GM19467 (cell line): ENCODE results near the gene ST3GAL2.
"Not testable (repeated sequence)": the region's sequence is repeated elsewhere in the genome, so short reads cannot be mapped to it uniquely, and the experiment has no call there.

Experiments used
- ATAC-seq: cut with Tn5 transposase; IDR thresholded peaks from one replicate; pipeline ENCODE4 v1.9.1; 2021; ENCODE audit warnings: mild to moderate bottlenecking, moderate library complexity; ENCODE audit not compliant: unreplicated experiment

Gene ST3GAL2

GRCh38 chr16:70388006-70388680, 50.8 kb downstream of the ST3GAL2 start:
- no peak for ATAC-seq

DNA sequence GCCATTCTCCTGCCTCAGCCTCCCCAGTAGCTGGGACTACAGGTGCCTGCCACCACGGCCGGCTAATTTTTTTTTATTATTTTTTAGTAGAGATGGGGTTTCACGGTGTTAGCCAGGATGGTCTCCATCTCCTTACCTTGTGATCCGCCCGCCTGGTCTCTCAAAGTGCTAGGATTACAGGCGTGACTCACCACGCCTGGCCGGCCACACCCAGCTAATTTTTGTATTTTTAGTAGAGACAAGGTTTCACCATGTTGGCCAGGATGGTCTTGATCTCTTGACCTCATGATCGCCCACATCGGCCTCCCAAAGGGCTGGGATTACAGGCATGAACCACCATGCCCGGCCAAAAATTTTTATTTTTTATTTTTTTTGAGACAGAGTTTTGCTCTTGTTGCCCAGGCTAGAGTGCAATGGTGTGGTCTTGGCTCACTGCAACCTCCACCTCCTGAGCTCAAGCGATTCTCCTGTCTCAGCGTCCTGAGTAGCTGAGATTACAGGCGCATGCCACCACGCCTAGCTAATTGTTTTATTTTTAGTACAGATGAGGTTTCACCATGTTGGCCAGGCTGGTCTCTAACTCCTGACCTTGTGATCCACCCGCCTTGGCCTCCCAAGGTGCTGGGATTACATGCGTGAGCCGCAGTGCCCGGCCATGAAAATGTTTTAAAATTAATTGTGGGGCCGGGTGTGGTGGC, 52.5 kb downstream of the ST3GAL2 start:
- ATAC-seq = not testable (repeated sequence)

DNA sequence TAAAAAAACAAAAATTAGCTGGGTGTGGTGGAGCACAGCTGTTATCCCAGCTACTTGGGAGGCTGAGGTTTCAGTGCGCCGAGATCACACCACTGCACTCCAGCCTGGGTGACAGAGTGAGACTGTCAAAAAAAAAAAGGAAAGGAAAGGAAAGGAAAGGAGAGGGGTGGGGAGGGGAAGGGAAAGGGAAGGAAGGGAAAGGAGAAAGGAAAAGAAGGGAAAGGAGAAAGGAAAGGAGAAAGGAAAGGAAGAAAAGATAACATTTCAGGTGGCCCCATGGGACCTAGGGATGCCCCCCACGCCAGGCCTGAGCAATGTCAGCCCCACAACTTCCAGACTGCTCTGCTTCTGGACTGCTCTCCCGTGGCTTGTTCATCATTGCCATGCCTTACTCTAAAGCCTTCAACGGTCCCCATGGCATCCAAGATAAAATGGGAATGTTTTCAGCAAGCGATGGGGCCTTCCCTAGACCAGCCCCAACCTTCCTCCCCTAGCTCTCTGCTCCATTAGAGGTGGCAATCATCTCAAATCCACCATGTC, 55.4 kb downstream of the ST3GAL2 start:
- no peak for ATAC-seq

GRCh38 chr16:70381604-70382342, 57.1 kb downstream of the ST3GAL2 start:
- ATAC-seq = no peak

- peak; percentile 94 for ATAC-seq
Measured at GRCh38 chr16:70380919-70381603, 57.8 kb downstream of the ST3GAL2 start.

DNA sequence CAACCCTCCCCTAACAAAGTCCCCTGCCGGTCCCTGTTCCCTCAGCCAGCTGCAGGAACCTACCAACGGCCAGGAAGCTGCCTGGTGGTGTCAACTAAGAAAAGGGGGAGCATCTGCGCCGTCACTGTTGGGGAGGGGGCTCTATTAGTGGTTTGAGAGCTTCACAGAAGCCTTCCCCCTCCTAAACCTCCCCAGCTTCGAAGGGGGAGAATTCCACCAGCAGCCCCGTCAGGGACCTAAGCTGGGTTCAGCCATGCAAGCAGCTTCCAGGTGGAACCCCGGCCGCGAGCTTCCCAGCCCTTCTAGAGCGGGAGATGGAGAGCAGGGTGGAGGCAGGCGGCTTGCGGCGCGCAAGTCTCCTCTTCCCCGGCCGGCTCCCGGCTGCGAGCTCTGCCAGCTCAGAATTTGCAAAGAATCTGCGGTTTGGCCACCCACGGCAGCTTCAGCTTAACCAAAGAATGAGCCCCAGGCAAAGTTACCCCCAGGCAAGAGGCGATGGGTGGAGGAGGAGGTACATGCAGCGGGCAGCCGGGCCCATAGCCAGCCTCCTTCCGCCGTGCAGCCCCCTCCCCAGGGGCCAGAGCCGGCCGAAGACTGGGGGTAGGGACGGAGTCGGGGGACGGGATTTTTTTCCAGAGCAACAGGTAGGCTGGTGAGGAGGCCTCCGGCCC, 58.5 kb downstream of the ST3GAL2 start:
- ATAC-seq = peak; percentile 5

DNA sequence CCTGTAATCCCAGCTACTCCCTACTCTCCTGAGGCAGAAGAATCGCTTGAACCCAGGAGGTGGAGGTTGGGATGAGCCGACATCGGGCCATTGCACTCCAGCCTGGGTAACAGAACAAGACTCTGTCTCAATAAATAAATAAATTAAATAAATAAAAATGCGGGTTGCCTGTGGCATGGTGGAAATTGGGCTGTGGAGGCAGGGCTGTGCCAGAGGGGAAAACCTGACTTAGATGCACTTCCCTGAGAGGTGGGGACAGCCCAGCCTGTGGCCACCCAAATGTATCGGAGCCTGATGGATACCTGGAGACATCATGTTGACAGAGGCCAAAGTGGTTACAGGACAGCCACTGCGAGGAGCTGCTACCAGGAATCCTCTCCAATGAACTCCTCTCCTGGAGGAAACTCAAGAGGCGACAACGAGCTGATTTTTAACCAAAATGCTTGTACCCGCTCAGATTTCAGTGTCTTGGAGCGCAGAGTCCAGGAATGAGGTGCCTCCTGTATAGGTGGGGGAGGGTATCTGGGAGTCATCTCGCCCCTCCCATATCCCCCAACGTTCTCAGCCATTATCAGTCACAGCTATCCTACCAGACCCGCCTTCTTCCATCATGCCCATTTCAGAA, 59.9 kb downstream of the ST3GAL2 start:
- ATAC-seq = no peak

DNA sequence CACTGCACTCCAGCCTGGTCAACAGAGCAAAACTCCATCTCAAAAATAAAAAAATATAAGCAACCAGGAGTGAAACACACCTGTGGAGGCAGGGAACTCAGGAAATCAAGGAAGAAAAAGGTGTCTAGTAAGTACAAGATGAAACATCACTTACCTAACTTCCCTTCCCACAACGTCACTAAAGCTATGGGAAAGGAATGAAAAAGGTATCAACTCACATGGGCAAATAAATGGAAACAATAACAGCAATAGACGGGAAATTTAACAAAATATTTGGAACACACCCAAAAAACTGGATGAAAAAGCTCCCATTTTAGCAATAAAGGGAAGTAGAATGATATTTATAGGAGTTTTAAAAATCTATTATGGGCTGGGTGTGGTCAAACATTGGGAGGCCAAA, 61.1 kb downstream of the ST3GAL2 start:
- no peak for ATAC-seq

DNA sequence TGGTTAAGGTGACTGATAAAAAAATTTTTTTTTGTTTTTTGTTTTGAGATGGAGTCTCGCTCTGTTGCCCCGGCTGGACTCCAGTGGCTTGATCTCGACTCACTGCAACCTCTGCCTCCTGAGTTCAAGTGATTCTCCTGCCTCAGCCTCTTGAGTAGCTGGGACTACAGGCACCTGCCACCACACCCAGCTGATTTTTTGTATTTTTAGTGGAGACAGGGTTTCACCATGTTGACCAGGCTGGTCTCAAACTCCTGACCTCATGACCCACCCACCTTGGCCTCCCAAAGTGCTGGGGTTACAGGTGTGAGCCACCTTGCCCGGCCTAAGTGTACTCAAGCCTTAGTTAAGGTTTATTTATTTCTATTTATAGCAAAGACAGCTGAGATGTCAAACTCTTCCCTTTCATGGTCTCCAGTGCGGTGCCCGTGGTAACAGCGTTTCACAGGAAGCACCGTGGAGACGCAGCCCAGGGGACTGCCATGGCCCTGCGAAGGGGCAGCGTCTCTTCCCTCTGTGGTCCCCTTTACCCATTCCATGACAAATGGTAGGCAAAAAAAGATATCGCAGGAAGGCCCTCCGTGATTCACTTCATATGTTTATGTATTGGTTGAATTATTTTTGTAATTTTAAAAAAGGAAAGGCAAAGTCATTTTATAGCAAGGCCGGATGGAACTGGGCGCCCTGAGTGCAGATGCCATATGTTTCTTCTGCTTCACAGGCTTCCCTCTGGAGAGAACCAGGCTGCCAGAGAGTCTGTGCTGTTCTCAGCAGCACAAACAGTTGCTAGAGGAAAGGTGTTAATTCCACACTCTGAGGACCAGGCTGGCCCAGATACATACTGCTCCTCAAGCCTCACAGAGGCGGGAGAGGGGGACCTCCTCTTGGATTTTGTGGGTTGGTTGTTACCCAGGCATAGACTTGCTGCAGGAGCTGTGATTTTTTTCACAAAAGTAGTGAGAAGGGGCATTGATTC, 63.0 kb downstream of the ST3GAL2 start:
- ATAC-seq = no peak

GRCh38 chr16:70374213-70374612, 64.7 kb downstream of the ST3GAL2 start:
- no peak for ATAC-seq

DNA sequence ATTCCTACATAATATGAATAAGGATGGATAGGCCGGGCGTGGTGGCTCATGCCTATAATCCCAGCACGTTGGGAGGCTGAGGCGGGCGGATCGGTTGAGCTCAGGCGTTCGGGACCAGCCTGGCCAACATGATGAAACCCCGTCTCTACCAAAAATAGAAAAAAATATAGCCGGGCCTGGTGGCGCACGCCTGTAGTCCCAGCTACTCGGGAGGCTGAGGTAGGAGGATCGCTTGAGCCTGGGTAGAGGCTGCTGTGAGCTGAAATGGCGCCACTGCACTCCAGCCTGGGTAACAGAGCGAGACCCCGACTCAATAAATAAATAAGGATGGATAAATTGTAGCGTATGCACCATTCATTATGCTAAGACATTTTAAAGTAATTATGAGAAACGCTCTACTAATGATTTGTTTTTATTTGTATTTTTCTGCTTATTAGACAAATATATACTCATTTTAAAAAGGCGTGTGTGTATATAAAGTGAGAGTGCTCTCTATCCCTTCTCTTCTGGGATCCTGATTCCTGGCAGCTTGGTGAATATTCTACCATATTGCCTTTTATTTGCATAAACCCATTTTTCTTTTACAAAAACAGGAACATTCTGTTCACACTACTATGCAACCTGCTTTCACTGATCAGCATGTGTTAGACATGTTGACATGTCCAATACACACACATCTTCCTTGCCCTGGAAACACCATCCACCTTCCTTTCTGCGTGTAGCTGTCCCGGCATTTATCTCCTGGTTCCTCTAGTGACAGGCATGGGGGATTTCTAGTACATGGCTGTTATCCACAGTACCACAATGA, 65.8 kb downstream of the ST3GAL2 start:
- no peak for ATAC-seq

DNA sequence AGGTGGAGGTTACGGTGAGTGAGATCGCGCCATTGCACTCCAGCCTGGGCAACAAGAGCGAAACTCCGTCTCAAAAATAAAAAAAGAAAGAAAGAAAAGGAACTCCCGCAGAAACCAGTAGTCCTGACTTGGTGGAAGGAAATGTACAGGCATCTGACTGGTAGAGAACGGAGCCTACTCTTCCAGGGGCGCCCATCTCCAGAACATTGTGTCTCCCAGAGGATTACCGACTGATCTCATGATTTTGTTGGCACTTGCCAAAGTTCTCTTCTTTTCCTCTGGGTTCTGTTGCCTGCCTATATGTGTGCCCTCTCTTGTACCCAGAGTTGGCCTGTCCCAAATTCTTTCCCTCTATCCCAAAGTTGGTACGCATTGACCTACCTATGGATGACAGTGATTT, 68.0 kb downstream of the ST3GAL2 start:
- no peak for ATAC-seq

DNA sequence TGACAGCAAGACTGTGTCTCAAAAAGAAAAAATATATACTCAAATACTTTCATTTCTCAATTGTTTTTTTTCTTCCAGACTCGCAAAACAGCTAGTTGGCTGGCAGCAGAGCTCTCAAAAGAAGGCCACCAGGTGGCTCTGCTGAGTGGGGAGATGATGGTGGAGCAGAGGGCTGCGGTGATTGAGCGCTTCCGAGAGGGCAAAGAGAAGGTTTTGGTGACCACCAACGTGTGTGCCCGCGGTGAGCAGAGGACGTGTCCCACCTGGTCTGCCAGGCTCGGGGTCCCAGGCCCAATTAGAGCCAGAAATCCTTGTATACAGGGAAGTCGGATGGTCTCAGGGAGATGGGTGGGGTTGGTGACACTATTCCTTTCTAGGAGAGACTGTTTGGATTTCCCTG, 68.8 kb downstream of the ST3GAL2 start:
- not testable (repeated sequence) for ATAC-seq

DNA sequence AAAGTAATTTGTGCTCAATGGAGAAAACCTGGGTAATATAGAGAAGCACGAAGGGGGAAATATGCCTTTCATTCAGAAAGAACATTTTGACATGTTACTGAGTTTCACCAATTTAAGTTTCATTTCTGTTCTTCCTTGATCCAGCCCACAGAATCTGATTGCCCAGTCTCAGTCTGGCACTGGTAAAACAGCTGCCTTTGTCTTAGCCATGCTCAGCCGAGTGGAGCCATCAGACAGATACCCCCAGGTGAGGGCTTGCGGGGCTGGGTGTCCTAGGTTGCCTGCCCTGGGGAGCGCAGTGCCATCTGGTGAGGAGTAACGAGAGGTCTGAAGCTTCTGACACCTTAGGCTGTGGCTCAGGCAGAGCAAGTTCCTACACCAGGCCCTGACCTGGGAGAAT, 74.5 kb downstream of the ST3GAL2 start:
- ATAC-seq = no peak

DNA sequence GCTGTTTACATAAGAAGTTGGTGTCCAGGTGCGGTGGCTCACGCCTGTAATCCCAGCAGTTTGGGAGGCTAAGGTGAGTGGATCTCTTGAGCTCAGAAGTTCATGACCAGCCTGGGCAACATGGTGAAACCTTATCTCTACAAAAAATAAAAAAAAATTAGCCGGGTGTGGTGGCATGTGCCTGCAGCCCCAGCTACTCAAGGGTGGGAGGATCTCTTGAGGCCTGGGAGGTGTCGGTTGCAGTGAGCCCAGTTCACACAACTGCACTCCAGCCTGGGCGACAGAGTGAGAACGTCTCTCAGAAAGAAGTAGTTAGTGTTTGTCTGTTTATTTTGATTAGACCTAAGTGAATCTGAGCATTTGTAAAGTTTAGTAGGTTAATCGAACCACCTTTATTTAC, 79.3 kb downstream of the ST3GAL2 start:
- no peak for ATAC-seq

DNA sequence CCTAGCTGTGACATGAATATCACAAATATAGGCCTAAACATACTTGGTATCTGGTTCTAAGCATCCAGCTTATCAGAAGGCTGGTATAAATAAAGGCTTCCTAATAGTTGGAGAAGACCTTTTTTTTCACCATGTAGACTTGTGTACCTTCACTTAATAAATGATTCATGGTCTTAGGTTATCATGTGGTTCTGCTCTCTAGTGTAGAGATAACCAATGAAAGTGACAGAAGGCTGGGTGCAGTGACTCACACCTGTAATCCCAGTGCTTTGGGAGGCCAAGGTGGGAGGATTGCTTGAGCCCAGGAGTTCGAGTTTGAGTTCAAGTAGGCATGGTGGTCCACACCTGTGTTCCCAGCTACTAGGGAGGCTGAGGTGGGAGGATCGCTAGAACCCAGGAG, 89.1 kb downstream of the ST3GAL2 start:
- ATAC-seq = no peak

DNA sequence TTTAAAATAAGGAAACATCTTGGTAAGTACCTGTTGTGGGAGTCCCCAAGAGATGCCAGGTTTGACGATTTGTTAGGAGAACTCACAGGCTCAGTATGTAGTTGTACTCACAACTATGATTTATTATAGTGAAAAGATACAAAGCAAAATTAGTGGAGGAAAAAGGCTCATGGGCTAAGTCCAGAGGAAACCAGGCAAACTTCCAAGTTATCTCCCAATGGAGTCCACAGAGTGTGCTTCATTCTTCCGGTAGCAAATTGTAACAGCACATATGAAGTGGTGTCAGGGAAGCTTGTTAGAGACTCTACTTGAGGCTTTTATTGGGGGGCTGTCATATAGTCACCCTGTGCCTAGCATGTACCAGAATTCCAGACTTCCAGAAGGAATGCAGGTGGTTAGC, 89.9 kb downstream of the ST3GAL2 start:
- no peak for ATAC-seq

DNA sequence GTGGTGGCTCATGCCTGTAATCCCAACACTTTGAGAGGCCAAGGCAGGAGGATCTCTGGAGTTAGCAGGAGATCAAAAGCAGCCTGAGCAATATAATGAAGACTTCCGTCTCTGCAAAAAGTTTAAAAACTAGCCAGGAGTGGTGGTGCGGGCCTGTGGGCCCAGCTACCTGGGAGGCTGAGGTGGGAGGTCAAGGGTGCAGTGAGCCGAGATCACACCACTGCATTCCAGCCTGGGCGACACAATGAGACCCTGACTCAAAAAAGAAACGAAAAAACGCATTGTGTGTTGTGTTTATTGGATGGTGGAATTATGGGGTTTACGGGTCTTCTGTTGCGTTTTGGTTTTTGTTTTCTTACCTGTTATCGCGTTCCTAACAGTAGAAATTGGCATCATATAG, 93.1 kb downstream of the ST3GAL2 start:
- no peak for ATAC-seq
